NOMO-1 treated with DMSO at 0.1 percent for 48 hours (cell line): ENCODE results near the gene ZNF888.
"Not testable (repeated sequence)": the region's sequence is repeated elsewhere in the genome, so short reads cannot be mapped to it uniquely, and the experiment has no call there.

ENCODE experiments used
- DNase-seq: peaks from one replicate; lab custom pipeline; 2025; ENCODE audit not compliant: unreplicated experiment; lab: John Stamatoyannopoulos, UW

Gene ZNF888

DNA sequence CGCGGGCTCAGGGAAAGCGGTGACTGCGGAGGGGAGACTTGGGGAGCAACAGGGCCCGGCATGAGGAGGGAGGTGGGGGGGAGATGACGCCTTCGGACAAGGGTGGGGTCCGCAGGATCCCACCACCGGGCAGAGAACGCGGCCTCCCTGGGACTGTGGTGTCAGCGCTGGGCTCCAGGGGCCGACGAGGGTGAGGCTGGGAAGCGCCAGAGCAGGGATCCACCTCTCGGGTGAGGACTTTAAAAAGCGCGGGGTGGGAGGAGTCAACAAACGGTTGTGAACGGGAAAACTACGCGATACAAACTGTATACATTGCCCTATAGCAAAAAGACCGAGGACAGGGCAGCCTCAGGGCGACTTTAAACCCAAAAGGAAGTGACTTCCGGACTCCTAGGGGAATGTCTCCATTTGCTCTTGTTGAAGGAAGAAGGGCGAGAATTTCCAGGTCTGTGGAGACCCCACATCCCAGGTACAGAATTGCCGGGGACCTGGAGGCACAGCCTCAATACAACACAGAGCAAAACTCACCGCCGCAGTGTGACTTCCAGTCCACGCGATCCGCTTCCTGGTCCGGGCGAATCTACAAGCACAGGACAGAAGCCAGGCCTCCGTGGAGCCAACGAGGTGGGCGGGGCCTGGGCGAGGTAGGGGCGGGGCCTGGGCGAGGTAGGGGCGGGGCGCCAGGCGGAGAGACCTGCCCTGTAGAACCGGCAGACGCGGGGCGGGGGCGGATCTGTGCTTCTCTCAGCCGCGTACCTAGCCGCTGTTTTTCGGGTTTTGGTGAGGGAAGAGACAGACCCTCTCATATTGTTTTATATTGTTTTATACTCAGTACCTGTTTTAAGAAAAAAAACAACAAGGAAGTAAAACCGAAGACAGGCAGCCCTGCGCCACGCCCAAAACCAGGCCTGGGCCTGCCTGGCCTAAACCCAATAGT lies at the start of gene ZNF888:
TSS of gene ZNF888 (minus strand) at position 588 of the 937 bp plus-strand sequence. CDS start 5,555 bp downstream, outside the sequence.
- peak; percentile 83 for DNase-seq

- DNase-seq = no peak
These were observed 44.5 kb upstream of the ZNF888 start for GRCh38 chr19:52967772-52968171.

DNA sequence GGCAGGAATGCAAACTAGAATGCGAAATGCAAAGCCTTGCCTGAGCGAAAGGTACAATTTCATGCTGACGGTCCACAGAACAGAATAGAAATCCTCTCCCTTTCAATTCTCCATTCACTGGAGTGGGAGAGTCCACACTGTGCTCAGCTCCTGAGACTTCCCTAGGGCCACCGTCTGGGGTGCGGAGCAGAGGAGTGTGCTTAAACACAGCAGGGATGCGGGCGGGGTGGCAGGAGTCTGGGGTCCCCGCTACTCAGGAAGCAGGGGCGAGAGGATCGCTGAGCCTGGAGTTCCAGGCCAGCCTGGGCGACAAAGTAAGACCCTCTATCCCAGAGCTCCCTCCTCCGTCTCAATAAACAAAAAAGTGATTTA lies 40.0 kb upstream of the ZNF888 start:
- DNase-seq = no peak

- DNase-seq = peak; percentile 95
These were observed 39.4 kb upstream of the ZNF888 start, which contains the start of gene ZNF816 for GRCh38 chr19:52962394-52963246. Gene ZNF816, minus strand, starts transcription at chr19:52962881. Its CDS starts 6,792 bp downstream, at chr19:52956089.

DNA sequence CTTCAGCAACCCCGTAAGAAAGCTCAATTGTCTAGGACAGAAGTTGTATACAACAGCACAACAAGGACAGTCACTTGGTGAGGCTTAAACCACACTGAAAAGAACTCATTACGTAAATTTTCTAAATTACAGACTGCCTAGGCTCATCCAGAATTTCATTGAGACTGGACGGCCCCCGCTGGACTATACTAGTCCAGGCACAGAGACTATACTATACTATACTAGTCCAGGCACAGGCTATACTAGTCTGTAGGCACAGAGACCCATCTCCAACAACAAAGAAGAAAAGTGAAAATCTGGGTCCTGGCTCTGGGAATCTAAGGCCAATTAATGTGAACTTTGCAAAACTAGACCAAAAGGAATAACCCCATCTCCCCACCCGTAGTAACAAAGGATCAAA lies 38.8 kb upstream of the ZNF888 start:
- peak; percentile 35 for DNase-seq

DNA sequence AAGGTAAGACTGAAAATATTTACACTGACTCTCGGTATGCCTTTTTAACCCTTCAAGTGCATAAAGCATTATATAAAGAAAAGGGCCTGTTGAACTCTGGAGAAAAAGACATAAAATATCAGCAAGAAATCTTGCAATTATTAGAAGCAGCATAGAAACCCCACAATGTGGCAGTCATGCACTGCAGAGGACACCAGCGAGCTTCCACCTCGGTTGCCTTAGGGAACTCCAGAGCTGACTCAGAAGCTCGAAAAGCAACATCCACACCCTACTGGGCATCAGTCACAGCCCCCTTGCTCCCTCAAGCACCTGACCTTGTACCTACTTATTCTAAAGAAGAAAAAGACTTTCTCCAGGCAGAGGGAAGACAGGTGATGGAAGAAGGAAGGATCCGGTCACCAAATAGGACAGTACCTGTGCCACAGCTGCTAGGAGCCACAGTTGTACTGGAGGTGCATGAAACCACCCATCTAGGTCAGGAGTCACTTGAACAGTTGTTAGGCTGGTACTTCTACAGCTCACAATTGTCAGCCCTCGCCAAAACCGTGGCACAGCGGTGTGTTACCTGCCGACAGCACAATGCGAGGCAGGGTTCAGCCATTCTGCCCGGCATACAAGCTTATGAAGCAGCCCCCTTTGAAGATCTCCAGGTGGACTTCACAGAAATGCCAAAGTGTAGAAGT lies 36.5 kb upstream of the ZNF888 start:
- DNase-seq = no peak

DNA sequence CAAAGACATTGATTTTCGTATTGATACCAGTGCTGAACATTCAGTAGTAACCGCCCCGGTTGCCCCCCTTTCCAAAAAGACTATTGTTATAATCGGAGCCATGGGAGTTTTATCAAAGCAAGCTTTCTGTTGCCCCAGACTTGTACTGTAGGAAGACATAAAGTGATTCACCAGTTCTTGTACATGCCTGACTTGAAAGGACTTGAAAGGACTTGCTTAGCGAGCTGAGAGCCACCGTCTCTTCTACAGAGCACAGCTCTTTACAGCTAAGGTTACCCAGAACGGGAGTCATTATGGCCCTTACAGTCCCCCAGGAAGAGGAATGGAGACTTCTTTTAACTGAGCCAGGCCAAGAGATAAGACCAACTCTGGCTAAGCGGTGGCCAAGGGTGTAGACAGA lies 34.4 kb upstream of the ZNF888 start:
- no peak for DNase-seq

- DNase-seq = no peak
These were observed 33.7 kb upstream of the ZNF888 start for GRCh38 chr19:52956917-52957316.

- no peak for DNase-seq
These were observed 26.2 kb upstream of the ZNF888 start for GRCh38 chr19:52949422-52949821.

DNA sequence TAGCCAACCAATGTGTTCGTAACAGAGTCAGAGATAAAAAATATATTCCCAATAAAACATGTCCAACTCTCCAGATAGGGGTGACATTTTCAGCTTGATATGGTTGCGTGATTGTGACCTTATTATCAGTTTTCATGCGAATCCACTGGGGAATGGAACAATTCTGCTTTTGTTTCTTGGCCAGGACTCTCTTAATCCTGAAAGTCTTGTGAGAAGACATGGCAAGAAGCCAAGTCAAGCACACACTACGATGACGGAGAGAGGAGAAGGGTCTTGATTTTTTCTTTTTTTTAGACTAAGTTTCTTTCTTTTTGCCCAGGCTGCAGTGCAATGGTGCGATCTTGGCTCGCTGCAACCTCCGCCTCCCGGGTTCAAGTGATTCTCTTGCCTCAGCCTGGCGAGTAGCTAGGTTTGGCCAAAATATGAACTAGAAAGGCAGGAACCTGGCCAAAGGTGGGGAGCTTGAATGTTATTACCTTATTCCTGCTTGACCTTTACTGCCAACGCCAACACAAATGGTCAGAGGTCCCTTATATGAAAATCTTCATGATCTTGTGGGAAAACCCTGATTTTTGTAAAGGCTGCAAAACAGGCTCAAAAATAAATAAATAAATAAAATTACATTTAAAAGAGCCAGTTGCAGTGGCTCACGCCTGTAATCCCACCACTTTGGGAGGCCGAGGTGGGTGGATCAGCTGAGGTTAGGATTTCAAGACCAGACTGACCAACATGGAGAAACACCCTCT lies 25.0 kb upstream of the ZNF888 start:
- DNase-seq = no peak

DNA sequence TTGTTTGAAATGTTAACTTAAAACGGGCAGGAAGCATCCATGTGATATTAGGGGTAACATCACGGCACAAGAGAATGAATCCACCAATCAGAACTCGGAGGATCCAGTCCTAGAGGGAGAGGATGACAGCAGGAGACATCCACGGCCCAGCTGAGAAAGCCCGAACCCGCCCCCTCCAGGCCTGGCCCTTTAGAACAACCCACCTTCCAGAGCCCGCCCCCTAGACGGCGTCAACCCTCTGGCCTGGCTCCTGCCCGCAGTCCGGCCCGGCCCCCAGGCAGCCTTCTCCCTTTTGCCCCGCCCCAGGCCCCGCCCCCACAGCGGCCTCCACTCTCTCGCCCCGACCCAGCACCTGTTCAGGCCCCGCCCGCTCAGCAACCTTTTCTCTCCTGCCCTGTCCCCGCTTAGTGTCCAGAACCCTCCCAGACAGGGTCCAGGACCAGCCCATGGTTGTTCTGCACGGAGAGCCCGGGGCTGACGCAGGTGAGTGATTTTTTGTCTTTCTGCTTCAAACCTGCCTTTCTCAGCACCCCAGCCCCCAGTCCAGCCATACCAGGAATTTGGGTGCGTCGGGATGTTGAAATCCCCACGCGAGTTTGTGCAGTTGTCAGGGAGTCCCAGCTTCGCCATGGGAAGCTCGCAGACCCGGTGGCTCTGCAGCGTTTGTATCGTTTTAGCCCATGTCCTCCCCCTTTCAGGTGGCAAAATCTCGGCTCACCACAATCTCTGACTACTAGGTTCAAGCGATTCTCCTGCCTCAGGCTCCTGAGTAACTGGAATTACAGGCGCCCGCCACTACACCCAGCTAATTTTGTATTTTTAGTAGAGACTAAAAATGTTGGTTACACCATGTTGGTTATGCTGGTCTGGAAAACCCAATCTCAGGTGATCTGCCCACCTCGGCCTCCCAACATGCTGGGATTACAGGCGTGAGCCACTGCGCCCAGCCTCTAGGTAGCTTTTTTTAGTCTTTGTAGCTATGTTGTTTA lies 23.4 kb upstream of the ZNF888 start:
- DNase-seq = no peak

GRCh38 chr19:52945652-52946321 lies 22.6 kb upstream of the ZNF888 start:
- no peak for DNase-seq

DNA sequence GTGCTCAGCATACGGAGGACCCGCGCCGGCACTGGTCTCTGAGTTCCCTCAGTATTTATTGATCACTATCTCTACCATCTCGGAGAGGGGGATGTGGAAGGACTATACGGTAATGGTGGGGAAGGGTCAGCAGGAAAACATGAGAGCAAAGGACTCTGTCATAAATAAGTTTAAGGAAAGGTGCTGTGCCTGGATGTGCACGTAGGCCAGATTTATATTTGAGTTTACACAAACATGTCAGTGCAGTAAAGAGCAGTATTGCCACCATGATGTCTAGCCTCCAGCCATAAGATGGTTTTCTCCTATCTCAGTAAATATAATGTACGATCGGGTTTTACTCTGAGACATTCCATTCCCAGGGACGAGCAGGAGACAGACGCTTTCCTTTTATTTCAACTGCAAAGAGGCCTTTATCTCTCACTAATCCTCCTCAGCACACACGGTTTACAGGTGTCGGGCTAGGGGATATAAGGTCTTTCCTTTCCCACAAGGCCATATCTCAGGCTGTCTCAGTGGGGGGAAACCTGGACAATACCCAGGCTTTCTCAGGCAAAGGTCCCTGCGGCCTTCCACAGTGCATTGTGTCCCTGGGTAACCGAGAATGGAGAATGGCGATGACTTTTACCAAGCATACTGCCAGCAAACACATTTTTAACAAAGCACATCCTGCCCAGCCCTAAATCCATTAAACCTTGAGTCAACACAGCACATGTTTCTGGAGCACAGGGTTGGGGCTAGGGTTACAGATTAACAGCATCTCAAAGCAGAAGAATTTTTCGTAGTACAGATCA lies 21.7 kb upstream of the ZNF888 start:
- DNase-seq = not testable (repeated sequence)

GRCh38 chr19:52943884-52944643 lies 20.8 kb upstream of the ZNF888 start:
- no peak for DNase-seq

GRCh38 chr19:52943134-52943883 lies 20.1 kb upstream of the ZNF888 start:
- no peak for DNase-seq

GRCh38 chr19:52942386-52943133 lies 19.3 kb upstream of the ZNF888 start:
- DNase-seq = peak; percentile 79
